PFSK-1 (cell line): ENCODE measurements around the gene SPINT2.
A peak's percentile ranks its signal among the peaks of the same experiment; 100 is the strongest.

Experiments
- FOXP2 ChIP-seq: optimal IDR thresholded peaks from 2 replicates; pipeline ENCODE3; 2011; ENCODE audit warnings: borderline replicate concordance, control low read depth, inconsistent platforms; ENCODE audit not compliant: insufficient read depth; ENCODE audit errors: extremely low read length, extremely low read depth
- POLR2AphosphoS5 ChIP-seq: IDR thresholded peaks from 2 replicates; pipeline ENCODE4 v1.6.1; 2012; ENCODE audit warnings: low read depth, mild to moderate bottlenecking, control low read depth, low read length, moderate library complexity
- REST ChIP-seq, 2 experiments: IDR thresholded peaks; 2 replicates each; pipeline versions ENCODE4 v1.6.1 to v1.8.0; 2011 to 2012; ENCODE audit warnings: low read depth in 2 of 2, low read length in 2 of 2, control low read depth in 1 of 2, inconsistent platforms in 1 of 2, mild to moderate bottlenecking in 1 of 2, moderate library complexity in 1 of 2; ENCODE audit not compliant: insufficient read depth in 1 of 2
- SIN3A ChIP-seq: IDR thresholded peaks from 2 replicates; pipeline ENCODE4 v1.6.1; 2012; ENCODE audit warnings: mild to moderate bottlenecking, low read length, moderate library complexity, borderline replicate concordance; ENCODE audit not compliant: insufficient read depth
- TAF1 ChIP-seq: IDR thresholded peaks from 2 replicates; pipeline ENCODE4 v1.6.1; 2012; ENCODE audit warnings: low read length, control low read depth, borderline replicate concordance; ENCODE audit not compliant: insufficient read depth

Gene SPINT2

GRCh38 chr19:38221919-38222830 is 42.2 kb upstream of the SPINT2 start:
- TF ChIP-seq SIN3A (no peak), REST (IDR thresholded peaks at IDR 0.05; ENCODE audit: insufficient read depth in 1 of 2, low read depth in 2 of 2, low read length in 2 of 2) (no peak), POLR2AphosphoS5 (no peak), TAF1 (no peak), FOXP2 (no peak)

- TF ChIP-seq REST (IDR thresholded peaks at IDR 0.05; ENCODE audit: insufficient read depth in 1 of 2, low read depth in 2 of 2, low read length in 2 of 2) (no peak), SIN3A (no peak), POLR2AphosphoS5 (no peak), FOXP2 (no peak), TAF1 (no peak)
These were observed 41.3 kb upstream of the SPINT2 start for GRCh38 chr19:38223119-38223523.

GRCh38 chr19:38223617-38224013 is 40.8 kb upstream of the SPINT2 start:
- TF ChIP-seq FOXP2 (no peak), POLR2AphosphoS5 (no peak), REST (IDR thresholded peaks at IDR 0.05; ENCODE audit: insufficient read depth in 1 of 2, low read depth in 2 of 2, low read length in 2 of 2) (no peak), TAF1 (no peak), SIN3A (no peak)

GRCh38 chr19:38224014-38224862 is 40.1 kb upstream of the SPINT2 start, which contains the start of gene DPF1:
TSS of gene DPF1 (minus strand) at chr19:38224222. CDS start at chr19:38224142, 80 bp downstream.
- TF ChIP-seq TAF1: no peak
- no peak for TF ChIP-seq REST (IDR thresholded peaks at IDR 0.05; ENCODE audit: insufficient read depth in 1 of 2, low read depth in 2 of 2, low read length in 2 of 2)
- TF ChIP-seq POLR2AphosphoS5: no peak
- peak; percentile 78 for TF ChIP-seq FOXP2
- peak; percentile 62; the same call in 1 of the 2 replicates for TF ChIP-seq SIN3A
